Adrenal gland (tissue), 5 donors: ENCODE results near the gene TEX2.

Experiments
- POLR2A ChIP-seq, 2 donors: fragments of 450-650 bp; IDR thresholded peaks; one replicate each; pipeline ENCODE4 v1.6.1; 2017; ENCODE audit warnings: antibody characterized with exemption in 2 of 2, mild to moderate bottlenecking in 2 of 2, moderate library complexity in 1 of 2
- TF ChIP-seq, protein P1 (sequence below), 6 experiments: fragments of 450-650 bp in 4 of 6; fragments of 200-600 bp in 2 of 6; sonication (generic) in 1 of 6; IDR thresholded peaks; 1 replicate in 5 of 6; 2 replicates in 1 of 6; pipeline versions ENCODE4 v1.5.1 to v1.8.0; 2016 to 2021; ENCODE audit warnings: antibody characterized with exemption in 6 of 6, mild to moderate bottlenecking in 2 of 6, moderate library complexity in 1 of 6
- donor health status: DM: no; HTN: no; CAD: no.

DNA sequence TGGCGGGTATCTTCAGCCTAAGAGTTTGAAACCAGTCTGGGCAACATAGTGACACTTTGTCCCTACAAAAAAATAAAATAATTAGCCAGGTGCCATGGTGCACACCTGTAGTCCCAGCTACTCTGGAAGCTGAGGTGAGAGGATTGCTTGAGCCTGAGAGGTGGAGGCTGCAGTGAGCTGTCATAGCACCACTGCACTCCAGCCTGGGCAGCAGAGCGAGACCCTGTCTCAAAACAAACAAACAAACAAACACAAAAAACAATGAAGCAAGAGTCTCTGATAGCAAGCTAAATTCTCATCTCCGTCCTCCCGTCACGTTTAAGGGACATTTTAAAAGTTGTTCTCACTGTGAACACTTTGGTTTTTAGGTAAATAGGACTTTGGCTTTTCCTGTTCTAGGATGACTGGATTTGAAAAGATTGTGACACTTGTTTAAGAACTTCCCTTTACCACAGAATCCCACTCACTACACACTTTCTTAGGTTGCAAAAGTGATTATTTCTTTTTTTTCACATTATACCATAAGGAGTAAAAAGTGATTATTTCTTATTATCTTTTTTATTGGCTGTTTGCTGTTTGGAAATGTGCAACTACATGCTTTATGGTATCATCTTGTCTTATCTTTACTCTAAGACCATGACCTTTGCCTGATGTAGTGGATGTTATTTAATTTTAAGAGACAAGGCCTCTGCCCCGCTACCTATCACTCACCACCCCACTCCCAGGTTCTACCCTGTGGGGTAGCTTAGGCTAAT is 128.7 kb downstream of the TEX2 start:
- TF ChIP-seq, protein P1, sequence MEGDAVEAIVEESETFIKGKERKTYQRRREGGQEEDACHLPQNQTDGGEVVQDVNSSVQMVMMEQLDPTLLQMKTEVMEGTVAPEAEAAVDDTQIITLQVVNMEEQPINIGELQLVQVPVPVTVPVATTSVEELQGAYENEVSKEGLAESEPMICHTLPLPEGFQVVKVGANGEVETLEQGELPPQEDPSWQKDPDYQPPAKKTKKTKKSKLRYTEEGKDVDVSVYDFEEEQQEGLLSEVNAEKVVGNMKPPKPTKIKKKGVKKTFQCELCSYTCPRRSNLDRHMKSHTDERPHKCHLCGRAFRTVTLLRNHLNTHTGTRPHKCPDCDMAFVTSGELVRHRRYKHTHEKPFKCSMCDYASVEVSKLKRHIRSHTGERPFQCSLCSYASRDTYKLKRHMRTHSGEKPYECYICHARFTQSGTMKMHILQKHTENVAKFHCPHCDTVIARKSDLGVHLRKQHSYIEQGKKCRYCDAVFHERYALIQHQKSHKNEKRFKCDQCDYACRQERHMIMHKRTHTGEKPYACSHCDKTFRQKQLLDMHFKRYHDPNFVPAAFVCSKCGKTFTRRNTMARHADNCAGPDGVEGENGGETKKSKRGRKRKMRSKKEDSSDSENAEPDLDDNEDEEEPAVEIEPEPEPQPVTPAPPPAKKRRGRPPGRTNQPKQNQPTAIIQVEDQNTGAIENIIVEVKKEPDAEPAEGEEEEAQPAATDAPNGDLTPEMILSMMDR (IDR thresholded peaks at IDR 0.05): no peak
- TF ChIP-seq POLR2A (IDR thresholded peaks at IDR 0.05): no peak
